GM21526 (cell line): Measurements from ENCODE around the gene ZNF716.
"Not testable (repeated sequence)": the region's sequence is repeated elsewhere in the genome, so short reads cannot be mapped to it uniquely, and the experiment has no call there.

Source experiments
- ATAC-seq: cut with Tn5 transposase; IDR thresholded peaks from one replicate; pipeline ENCODE4 v1.9.1; 2021; ENCODE audit warnings: moderate library complexity; ENCODE audit not compliant: unreplicated experiment, low FRiP score

Gene ZNF716

GRCh38 chr7:57449904-57450303, at the start of gene ZNF716:
ZNF716 (plus strand) TSS chr7:57450177; CDS start chr7:57450289, 112 bp downstream.
- ATAC-seq, result no peak

GRCh38 chr7:57400531-57401155, 49.3 kb upstream of the ZNF716 start:
- no peak for ATAC-seq

GRCh38 chr7:57403051-57403450, 46.9 kb upstream of the ZNF716 start:
- not testable (repeated sequence) for ATAC-seq

GRCh38 chr7:57403601-57404342, 46.2 kb upstream of the ZNF716 start:
- ATAC-seq, result no peak

DNA sequence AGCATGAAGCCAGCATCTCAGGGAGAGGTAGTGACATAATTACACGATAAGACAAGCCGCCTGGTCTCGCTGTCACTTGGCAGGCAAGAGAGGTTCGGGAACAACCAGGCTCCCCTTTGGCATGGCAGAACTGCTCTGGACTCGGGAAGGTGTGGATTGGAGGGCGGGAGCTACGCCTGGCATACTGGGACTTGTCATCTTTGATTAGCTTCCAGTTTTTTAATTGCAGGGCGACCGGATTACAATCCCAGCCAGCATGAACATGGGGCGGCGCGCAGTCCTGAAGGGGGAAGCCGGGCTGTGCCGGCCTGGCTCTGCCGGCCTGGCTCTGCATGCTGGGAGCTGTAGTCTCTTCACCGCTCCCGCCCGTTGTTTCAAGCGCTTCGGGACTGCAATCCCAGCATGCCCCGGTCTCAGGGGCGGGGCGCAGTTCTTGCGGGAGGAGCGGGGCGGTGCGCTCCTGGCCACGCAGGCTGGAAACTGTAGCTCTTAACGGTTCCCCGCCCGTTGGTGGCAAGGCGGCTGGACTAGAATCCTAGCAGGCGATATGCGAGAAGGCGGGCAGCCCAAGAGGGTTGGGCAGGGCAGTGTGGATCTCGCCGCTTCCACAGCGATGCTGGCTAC, 45.5 kb upstream of the ZNF716 start:
- ATAC-seq, result no peak

- ATAC-seq, result no peak
These were observed 45.0 kb upstream of the ZNF716 start for GRCh38 chr7:57404967-57405421.

GRCh38 chr7:57407125-57407524, 42.9 kb upstream of the ZNF716 start:
- no peak for ATAC-seq

GRCh38 chr7:57412168-57412567, 37.8 kb upstream of the ZNF716 start:
- no peak for ATAC-seq

- ATAC-seq, result no peak
These were observed 37.4 kb upstream of the ZNF716 start for GRCh38 chr7:57412618-57413017.

DNA sequence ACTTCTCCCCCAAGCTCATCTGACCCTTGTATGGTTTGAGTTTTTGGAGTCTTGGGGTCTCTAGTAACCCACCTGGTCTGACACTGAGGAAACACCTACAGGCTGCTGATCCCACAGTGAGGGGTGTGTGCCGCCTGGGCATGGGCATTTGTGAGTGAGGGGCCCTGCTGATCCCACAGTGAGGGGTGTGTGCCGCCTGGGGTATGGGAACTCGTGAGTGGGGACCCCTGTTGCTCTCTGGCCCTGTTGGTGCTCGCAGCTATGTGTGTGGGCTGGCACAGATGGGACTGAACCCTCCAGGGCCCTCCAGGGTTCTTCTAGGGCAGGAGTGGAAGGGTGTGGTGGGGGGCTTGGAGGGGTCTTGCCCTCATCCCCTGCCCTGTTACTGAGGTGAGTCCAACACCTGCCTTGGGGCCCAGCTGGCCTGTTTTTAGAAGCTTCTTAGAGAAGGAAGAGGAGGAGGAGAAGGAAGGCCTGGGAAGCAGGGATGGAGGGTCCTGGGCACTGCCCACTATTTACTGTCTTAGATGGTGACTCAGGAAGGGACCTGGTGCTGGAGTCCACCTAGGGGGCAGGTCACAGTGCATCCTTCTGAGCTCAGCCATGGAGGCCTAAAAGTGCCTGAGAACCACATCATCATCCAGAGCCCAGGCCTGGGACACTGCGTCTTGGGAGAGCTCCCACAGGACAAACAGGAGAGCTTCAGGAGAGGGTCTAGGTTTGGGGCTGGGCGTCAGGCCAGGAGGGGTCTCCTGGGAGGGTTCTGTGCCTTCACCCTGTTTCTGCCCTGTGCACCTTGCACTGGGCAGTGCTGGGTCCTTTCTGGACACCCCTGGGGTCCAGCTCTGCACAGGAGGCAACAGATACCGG, 36.2 kb upstream of the ZNF716 start:
- ATAC-seq, result no peak

- ATAC-seq, result no peak
These were observed 35.6 kb upstream of the ZNF716 start for GRCh38 chr7:57414415-57414814.

- no peak for ATAC-seq
These were observed 35.1 kb upstream of the ZNF716 start for GRCh38 chr7:57414852-57415251.

- ATAC-seq, result no peak
These were observed 34.7 kb upstream of the ZNF716 start for GRCh38 chr7:57415326-57415725.

DNA sequence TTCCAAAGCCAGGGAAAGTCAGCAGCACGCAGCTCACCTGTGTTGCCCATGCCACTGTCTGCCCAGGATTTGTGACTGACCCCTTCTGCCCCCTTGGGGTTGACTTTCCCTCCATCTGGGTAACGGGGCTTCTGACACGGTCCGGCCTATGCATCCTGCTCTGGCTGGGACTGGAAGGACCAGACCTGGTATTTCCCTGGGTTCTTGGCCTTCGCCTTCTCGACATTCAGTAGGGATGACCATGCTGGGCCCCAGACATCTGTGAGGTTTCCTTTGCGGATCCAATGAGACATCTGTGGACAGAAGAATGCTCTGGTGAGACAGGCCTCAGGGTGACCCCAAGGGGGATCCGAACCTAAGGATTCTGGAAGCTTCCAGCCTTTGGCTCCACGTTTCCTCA, 34.2 kb upstream of the ZNF716 start:
- no peak for ATAC-seq

DNA sequence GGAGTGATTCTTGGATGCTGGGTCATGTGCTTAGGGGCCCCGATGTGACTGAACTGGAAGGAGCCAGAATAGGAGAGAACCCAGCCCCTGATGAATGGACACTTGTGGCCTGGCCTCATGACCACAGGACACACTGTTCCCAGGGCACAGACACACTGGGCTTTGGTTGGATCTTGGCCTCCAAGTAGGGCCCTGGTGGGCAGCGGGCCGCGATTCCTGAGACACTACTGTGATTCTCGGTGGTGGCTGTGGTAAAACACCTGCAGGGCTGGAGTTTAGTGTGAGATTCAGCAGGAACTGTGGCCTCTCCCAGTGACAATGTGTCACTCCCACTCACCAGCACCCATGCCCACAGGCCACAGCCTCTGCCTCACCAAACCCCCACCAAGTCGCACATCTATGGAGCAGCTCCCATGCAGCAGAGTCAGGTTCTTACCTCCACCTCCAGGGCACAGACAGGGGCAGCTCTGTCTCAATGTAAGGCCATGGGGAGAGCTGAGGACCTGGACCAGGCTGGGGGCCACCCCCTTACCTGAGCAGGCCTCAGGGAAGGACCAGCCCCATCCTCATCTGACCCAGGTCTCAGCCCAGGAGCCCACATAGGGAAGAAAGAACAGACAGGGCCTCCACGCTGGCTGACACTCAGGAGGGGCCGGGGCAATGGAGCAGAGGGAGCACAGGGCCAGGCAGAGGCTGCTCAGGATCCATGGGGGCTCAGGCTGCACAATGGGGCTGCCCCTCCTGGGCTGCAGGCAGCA, 33.2 kb upstream of the ZNF716 start:
- ATAC-seq, result no peak

DNA sequence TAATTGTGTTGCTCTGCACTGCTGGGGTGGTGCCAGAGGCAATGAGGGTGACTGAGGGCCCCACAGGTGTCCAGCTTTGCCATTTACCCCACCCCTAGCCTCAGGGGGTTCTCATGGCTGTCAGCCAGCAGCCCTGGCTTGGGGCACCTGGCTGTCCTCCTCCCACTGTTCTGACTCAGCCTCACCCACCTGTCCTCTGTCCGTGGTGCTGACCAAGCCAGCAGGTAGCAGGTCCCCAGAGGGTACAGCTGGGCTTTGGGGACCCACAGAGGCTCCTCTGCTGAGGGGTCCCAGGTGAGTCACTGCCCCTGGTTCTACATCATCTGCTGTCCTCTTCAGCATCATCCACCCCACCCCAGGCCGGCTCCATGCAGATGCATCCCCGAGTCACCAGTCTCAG, 32.2 kb upstream of the ZNF716 start:
- ATAC-seq, result no peak

- no peak for ATAC-seq
These were observed 26.2 kb upstream of the ZNF716 start for GRCh38 chr7:57423768-57424167.

- no peak for ATAC-seq
These were observed 25.3 kb upstream of the ZNF716 start for GRCh38 chr7:57424515-57425238.

GRCh38 chr7:57425239-57425944, 24.6 kb upstream of the ZNF716 start:
- no peak for ATAC-seq
